Measurements from ENCODE around the gene CAPRIN2. TPM values are rescaled to one million over a fixed set of nuclear protein-coding genes. Genes with fewer than 3 reads are reported as not detected.

Gene CAPRIN2
- total and polyA plus RNA-seq, 2 of the 8 experiments (the other 6 are each of a cell fraction or from before 2014, with no cell fraction given) = 24.8 to 52.0 TPM

DNA sequence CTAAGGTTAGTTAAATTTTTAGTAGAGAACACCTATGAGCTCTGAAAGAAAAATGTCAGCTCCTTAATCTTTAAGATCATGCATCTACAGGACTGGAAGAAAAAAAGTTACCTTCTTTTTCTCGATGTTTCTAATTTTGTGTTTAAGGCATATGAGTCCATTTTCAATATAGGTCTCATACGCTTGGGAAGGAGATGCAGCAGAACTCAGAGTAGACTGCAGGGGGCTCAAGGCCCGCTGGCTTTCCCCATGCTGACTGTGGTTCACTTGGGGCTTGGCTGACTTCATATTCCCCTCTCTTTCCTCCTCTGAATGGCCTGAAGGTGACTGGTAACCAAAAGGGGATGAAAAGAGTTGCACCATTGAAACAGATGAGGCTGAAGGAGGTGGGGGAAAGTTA, 1.5 kb downstream of the CAPRIN2 start (continued):
- peak; percentile 40 to 53 (median 46); a peak in 3 of 4 replicates for TF ChIP-seq CTCF (IDR thresholded peaks at IDR 0.05; ENCODE audit: control extremely low read depth in 1 of 3, insufficient read depth in 1 of 3, low read depth in 1 of 3, low read length in 3 of 3)
- TF ChIP-seq FOSL1 (IDR thresholded peaks at IDR 0.05; ENCODE audit: insufficient read depth, low read depth, low read length) = no peak
- no peak for TF ChIP-seq CHD7 (IDR thresholded peaks at IDR 0.05; ENCODE audit: insufficient replicate concordance, low read length)
- no peak for TF ChIP-seq CTBP2 (IDR thresholded peaks at IDR 0.05; ENCODE audit: borderline replicate concordance, insufficient read depth, insufficient read length, low read length)
- TF ChIP-seq GABPA (IDR thresholded peaks at IDR 0.05; ENCODE audit: borderline replicate concordance, insufficient read depth, low read length) = no peak
- TF ChIP-seq JUN (IDR thresholded peaks at IDR 0.05; ENCODE audit: low read depth, low read length) = no peak
- no peak for TF ChIP-seq POLR2AphosphoS5 (IDR thresholded peaks at IDR 0.05; ENCODE audit: low read depth, low read length)
- TF ChIP-seq KDM5A (IDR thresholded peaks at IDR 0.05; ENCODE audit: low read length) = no peak
- TF ChIP-seq MAFK (IDR thresholded peaks at IDR 0.05; ENCODE audit: low read depth, low read length) = no peak

Data from H1 (cell line).